ENCODE data around the gene FILIP1L.

FILIP1L gene

DNA sequence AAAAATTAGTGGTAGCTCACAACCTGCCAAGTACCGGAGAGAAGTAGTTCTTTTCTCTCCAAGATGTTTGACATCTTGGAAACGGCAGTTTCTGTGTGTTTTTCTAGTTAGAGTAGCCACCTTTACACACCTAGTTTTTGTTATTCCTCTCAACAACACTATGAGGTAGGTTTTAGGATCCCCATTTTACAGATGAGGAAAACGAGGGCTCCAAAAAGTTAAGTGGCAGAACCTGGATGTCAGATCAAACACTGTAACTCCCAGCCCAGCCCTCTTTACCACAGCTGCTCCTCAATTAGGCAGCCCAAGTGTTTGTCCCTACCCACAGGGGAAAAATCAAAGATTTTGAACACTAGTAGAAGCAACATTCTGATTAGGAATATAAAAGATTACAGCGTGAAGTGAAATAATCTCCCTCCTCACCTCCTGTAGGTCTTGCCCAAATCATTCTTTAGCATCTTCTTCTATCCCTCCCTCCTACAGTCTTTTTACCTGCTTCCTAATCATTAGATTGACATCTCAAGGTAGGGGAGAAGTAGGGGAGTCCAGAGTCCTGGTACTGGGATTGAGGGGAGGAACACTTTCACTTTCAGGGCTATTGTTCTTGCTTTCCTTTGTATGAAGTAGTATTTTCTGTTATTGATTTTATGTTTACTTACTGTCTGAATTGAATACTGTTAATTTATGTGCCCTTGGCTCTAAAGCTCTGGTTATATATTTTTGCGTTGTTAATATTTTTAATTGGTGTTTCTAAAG lies 154.0 kb downstream of the FILIP1L start:
- H3K4me1 Mint-ChIP-seq = peaks cover 11 to 19% of the 10 kb centered on the region in 2 donors
- DNase-seq (no peak), ATAC-seq (replicated peaks) (no peak)
- no peaks in the 10 kb centered on the region for H3K9me3 Mint-ChIP-seq
- H3K27ac Mint-ChIP-seq = no peak overlapping the region
- H3K27me3 Mint-ChIP-seq = no peaks in the 10 kb centered on the region
- peaks cover 7 to 8% of the 10 kb centered on the region in 2 donors for H3K36me3 Mint-ChIP-seq
- no peak overlapping the region for H3K4me3 Mint-ChIP-seq

DNA sequence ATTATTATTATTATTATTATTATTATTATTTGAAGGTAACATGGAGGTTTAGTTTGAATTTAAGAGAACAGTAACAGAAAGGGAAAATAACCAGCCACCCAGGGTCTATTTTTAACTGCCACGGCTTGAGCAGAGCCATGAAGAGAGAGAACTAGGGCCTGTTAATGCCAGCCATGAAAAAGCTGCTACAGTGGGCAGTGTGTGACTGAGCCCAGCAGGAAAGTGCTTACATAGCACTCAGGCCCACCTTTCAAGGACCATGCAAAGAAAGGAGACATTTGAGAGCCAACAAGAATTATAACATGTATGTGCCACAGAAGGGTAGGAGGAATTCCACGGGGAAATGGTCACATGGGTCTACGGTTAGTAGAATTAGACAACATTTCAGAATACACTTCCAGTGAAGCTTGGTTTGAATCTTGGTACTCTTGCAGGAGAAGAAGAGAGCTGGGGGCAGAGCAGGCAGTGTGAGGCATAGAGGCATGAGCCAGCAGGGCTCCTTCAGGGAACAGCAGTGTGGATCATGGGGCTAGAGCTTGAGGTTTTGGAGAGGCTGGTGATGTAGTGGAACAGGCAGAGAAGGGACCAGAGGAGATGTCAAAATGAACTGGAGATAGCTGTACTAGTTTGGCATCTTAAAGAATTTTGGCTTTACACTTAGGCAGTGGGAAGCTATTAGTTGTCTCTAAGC lies 155.9 kb downstream of the FILIP1L start:
- Mint-ChIP-seq H3K4me3 (no peak overlapping the region), H3K9me3 (no peaks in the 10 kb centered on the region), H3K4me1 (peaks cover 13 to 29% of the 10 kb centered on the region in 2 donors), H3K27ac (no peak overlapping the region), H3K27me3 (no peaks in the 10 kb centered on the region), H3K36me3 (peaks cover 7 to 10% of the 10 kb centered on the region in 2 donors)
- no peak for DNase-seq
- no peak for ATAC-seq (replicated peaks)

DNA sequence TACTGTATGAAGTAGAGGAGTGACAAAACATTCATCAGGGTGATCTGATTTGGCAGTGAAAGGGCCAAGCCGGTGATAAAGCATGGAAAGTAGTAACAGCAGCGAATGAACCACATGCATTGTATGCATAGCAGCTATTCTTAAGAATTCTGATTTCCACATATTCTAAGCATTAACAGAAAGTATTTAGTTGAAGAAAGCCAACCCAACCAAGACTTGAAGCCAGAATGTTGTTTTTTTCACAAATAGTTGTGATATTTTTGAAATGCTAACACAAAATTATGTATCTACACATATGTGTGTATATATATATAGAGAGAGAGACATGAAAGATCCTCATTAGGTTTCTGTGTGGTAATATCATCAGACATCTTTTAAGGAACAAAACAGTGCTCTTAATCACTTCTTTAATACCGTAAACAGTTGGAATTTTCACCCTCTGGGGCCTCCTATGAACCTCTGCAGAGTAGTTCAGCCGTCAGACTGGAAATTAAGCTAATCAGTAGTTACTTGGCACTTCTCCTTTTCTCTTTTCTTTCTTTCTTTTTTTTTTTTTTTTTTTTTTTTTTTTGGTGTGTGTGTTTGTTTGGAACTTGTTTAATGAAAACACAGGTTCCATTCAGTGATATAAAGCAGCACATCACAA lies 157.0 kb downstream of the FILIP1L start:
- Mint-ChIP-seq H3K9me3 (no peaks in the 10 kb centered on the region), H3K4me3 (no peak overlapping the region), H3K27me3 (no peaks in the 10 kb centered on the region), H3K36me3 (peaks cover 0 to 7% of the 10 kb centered on the region in 2 donors), H3K4me1 (peaks cover 11 to 29% of the 10 kb centered on the region in 2 donors), H3K27ac (no peak overlapping the region)
- DNase-seq = no peak
- no peak for ATAC-seq (replicated peaks)

DNA sequence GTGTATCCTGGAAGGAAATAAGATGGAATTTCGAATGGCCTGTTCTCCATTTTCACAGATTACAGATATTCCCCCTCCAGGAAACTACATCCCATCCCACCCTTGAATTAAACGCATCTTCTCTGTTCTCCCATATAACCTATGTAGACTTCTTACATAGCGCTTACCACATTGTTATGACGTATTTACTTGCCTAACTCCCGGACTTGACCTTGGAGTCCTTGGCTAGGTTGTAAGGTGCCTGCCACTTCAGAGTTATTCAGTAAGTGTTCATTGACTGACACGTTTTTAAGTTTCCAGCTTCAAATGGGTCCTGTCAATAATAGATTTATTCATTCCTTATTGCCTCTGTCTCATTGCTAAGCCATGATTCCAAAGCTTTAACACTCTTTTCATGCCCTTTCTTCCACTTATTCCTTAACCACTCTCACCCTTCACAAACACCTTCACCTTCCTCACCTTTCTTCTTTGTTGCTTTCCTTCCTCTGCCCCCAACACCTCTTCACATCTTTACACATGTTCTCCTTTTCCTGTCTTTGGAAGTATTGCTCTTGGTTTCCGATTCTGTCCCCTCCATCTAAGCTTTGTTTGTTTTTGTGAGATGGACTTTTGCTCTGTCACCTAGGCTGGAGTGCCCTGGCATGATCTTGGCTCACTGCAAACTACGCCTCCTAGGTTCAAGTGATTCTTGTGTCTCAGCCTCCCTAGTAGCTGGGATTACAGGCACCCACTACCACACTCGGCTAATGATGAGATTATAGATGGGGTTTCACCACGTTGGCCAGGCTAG lies 158.3 kb downstream of the FILIP1L start:
- Mint-ChIP-seq H3K9me3 (no peaks in the 10 kb centered on the region), H3K4me3 (no peak overlapping the region), H3K4me1 (peaks cover 8 to 27% of the 10 kb centered on the region in 2 donors), H3K36me3 (peaks cover 0 to 7% of the 10 kb centered on the region in 2 donors), H3K27ac (no peak overlapping the region), H3K27me3 (no peaks in the 10 kb centered on the region)
- no peak for DNase-seq
- ATAC-seq (replicated peaks) = no peak

DNA sequence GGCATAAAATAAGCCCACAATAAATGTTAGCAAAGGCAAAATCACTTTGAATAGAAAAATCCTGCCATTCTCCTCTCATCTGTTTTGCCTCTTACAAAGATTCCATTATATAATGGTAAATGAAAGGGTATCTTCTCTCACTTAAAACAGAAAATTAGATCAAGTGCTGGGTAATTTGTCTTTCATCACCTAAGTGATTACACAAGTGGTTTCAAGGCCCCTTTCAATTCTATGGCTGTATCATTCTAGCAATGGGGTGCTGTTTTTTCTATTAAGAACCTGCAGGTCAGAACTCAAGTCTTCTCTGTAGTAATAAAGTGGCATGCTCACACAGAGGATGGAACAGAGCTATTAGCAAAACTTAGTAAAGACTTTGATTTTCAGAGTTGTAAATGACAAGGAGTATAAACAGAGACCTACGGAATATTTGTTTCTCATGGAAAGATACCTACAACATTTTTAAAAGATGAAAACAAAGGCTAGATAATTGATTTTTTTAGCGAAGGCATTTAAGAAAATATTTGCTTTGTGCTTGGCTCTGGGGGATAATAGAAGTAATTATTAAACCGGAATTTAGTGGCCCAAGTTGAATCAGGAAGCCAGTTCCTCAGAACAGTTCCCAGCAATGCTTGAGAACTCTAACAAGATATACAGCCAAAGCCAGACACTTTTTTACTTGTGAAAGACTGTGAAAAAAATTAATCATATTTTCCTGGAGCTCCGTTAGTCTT lies 159.2 kb downstream of the FILIP1L start:
- ATAC-seq (replicated peaks) (no peak), DNase-seq (no peak)
- H3K4me1 Mint-ChIP-seq = peaks cover 12 to 36% of the 10 kb centered on the region in 2 donors
- H3K27ac Mint-ChIP-seq = no peak overlapping the region
- peaks cover 3 to 7% of the 10 kb centered on the region in 2 donors for H3K36me3 Mint-ChIP-seq
- H3K4me3 Mint-ChIP-seq = no peak overlapping the region
- no peaks in the 10 kb centered on the region for H3K27me3 Mint-ChIP-seq
- no peaks in the 10 kb centered on the region for H3K9me3 Mint-ChIP-seq

DNA sequence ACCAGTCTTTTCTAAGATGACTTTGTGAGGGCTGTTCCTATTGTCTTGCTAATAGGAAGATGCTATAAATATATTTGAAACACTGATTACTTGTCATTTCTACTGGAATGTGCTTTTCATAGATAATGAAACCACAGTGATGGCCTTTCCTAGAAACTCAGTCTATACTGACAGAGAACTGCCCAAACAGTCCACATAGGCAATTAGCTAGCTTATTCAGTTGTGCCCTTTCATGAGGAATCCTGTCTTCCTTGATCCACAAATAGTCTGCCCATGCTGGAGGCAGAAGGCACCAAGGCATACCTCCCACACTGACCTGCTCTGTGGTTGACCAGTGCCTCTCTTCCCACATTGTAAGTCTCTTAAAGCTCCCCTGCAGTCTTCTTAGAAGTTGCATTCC lies 160.7 kb downstream of the FILIP1L start:
- Mint-ChIP-seq H3K27ac (no peak overlapping the region), H3K4me1 (peaks cover 11 to 40% of the 10 kb centered on the region in 2 donors), H3K36me3 (peaks cover 3 to 7% of the 10 kb centered on the region in 2 donors), H3K9me3 (no peaks in the 10 kb centered on the region), H3K4me3 (no peak overlapping the region), H3K27me3 (no peaks in the 10 kb centered on the region)
- no peak for DNase-seq
- no peak for ATAC-seq (replicated peaks)

DNA sequence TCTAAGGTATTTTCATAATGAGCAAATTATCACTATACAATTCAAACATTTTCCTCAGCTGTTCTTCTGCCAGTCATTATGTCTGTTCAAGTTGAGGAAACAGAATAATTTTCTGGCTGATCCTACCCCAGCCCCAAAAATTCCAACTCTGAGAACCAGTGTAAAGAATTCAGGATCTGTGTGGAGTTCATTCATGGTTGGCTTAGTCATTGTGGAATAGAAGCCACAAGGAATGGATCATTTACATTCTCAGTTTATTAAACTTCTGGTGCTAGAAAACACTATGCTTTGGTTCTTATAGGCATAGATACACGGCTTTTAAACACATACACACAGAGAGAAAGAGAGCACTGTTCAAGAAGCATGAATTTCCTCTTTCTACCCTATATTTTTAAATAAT lies 162.0 kb downstream of the FILIP1L start:
- no peak overlapping the region for H3K4me3 Mint-ChIP-seq
- DNase-seq = no peak
- H3K27ac Mint-ChIP-seq = no peak overlapping the region
- H3K36me3 Mint-ChIP-seq = peaks cover 3 to 7% of the 10 kb centered on the region in 2 donors
- peaks cover 9 to 30% of the 10 kb centered on the region in 2 donors for H3K4me1 Mint-ChIP-seq
- H3K27me3 Mint-ChIP-seq = no peaks in the 10 kb centered on the region
- no peaks in the 10 kb centered on the region for H3K9me3 Mint-ChIP-seq
- no peak for ATAC-seq (replicated peaks)

DNA sequence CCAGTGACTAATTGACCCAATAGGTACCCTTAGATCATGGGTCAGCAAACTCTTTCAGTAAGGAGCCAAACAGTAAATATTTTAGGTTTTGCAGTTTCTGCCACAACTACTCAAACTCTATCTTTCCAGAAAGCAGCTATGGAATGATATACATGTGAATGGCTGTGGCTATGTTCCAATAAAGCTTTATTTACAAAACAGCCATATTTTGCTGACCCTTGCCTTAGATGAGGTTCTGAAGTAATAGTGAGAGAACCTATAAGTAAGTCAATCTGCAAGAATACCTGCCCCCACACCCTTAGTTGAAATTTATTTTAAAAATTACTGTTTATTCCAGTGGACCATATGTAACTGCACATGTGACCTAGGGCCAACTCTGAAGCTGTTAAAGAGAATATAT lies 162.6 kb downstream of the FILIP1L start:
- Mint-ChIP-seq H3K9me3 (no peaks in the 10 kb centered on the region), H3K36me3 (peaks cover 3 to 5% of the 10 kb centered on the region in 2 donors), H3K4me3 (no peak overlapping the region), H3K27ac (no peak overlapping the region), H3K4me1 (peaks cover 9 to 29% of the 10 kb centered on the region in 2 donors), H3K27me3 (no peaks in the 10 kb centered on the region)
- DNase-seq (no peak), ATAC-seq (replicated peaks) (no peak)

DNA sequence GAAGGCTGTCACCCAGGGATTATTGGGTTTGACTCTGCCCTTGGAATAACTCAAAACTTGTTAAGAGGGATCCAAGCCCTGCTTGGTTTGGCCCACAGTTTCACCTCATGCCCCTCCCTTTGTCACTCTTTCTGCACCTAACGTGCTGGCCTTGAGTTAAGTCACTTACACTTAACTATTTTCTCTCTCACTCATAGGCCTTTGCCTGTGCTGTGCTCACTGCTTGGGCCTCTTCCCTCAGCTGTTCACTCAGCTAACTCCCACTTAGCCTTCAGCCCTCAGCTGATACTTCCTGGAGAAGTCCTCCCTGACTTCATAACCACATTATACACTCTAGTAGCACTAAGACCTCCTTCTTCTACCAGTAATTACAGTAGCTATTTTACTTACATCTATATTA lies 163.4 kb downstream of the FILIP1L start:
- DNase-seq = no peak
- Mint-ChIP-seq H3K27me3 (no peaks in the 10 kb centered on the region), H3K4me3 (no peak overlapping the region), H3K36me3 (peaks cover 3% of the 10 kb centered on the region in 2 donors), H3K4me1 (peaks cover 9 to 29% of the 10 kb centered on the region in 2 donors), H3K9me3 (no peaks in the 10 kb centered on the region), H3K27ac (no peak overlapping the region)
- ATAC-seq (replicated peaks) = no peak

DNA sequence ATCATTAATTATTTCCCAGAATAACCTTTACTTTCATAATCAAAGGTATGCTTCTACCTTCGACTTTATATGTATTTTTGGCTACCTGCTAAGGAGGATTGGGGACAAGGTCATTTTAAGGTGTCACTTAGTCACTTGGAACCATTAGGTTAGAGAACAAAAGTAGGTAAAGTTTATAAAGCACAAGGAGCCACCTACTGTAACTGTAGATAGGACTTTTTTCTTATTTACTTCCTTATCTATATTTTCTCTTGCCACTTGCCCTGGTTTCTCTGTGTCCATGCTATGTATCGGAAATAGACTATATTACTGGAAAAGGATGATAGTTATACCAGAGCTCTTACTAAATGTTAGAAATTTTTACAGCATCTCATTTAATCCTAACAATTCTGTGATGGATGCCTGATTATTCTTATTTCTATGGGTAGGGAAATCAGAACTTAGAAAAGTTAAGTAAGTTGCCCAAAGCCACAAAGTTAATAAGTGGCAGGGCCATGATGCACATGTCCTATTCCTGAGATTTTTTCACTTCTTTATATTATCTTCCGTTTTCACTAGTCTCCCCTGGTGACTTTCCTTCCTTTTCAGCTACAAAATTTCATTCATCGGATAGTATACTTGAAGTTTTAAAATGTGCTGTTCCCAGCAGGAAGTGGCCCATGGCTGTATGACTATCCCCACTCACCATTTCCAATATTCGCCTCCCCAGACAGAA lies 164.2 kb downstream of the FILIP1L start:
- peak overlapping the region; percentile 65 for H3K27ac Mint-ChIP-seq

DNA sequence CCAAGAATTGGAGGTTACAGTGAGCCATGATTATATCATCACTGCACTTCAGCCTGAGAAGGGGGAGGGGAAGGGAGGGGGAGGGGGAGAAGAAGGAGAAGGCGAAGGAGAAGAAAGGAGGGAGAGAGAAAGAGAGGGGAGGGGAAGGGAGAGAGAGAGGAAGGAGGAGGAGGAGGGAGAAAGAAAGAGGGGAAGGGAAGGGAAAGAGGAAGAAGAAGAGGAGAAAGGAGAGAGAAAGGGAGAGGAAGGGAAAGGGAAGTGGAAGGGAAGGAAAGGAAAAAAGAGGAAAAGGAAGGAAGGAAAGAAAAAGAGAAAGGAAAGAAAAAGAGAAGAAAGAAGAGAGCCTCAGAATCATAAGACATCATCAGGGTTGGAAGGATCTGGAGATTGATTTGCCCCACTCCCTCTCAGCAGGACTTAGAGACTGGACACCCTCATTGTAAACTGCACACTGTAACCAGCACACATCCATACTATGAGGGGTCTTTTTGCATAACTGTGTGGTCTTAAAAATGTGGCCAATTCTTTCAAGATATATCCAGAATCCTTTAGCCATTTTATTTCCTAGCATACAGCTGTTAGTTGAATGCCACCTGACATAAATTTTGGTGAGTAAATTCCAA lies 165.7 kb downstream of the FILIP1L start:
- H3K27ac Mint-ChIP-seq = no peak overlapping the region
- H3K9me3 Mint-ChIP-seq = no peaks in the 10 kb centered on the region

More for the DNA sequence above, 164.2 kb downstream of the FILIP1L start:
- ATAC-seq (replicated peaks) = peak in 1 of 2 donors; percentile 25
- DNase-seq = no peak
- H3K4me3 Mint-ChIP-seq = no peak overlapping the region
- H3K36me3 Mint-ChIP-seq = peaks cover 3% of the 10 kb centered on the region in 2 donors
- peaks cover 9 to 33% of the 10 kb centered on the region in 2 donors for H3K4me1 Mint-ChIP-seq
- no peaks in the 10 kb centered on the region for H3K9me3 Mint-ChIP-seq
- no peaks in the 10 kb centered on the region for H3K27me3 Mint-ChIP-seq

DNA sequence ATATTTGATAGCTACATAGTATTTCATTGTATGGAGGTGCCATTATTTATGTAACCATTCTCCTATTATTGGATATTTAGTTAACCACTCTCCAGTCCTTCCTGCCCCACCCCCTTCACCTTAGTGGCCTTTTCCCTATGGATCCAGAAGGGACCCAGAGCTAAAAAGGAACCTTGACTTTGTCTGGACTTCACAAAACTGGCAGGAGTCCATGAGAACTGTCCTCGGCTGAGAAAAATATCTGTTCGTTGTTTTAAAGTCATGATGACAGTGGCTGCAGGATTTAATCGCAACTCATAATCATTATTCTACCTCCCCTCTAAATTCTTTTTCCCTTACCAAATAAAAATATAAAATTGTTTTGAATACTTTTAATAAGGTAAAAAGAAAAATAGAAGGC lies 166.9 kb downstream of the FILIP1L start:
- Mint-ChIP-seq H3K4me1 (peaks cover 11 to 28% of the 10 kb centered on the region in 2 donors), H3K27me3 (no peaks in the 10 kb centered on the region), H3K9me3 (no peaks in the 10 kb centered on the region), H3K4me3 (no peak overlapping the region), H3K36me3 (peaks cover 0 to 7% of the 10 kb centered on the region in 2 donors), H3K27ac (no peak overlapping the region)
- DNase-seq (no peak), ATAC-seq (replicated peaks) (no peak)

More for the DNA sequence above, 165.7 kb downstream of the FILIP1L start:
- H3K27me3 Mint-ChIP-seq = no peaks in the 10 kb centered on the region
- peaks cover 11 to 29% of the 10 kb centered on the region in 2 donors for H3K4me1 Mint-ChIP-seq
- no peak overlapping the region for H3K4me3 Mint-ChIP-seq
- peaks cover 0 to 3% of the 10 kb centered on the region in 2 donors for H3K36me3 Mint-ChIP-seq
- DNase-seq (no peak), ATAC-seq (replicated peaks) (no peak)

Data from stimulated activated naive B cell treated with anti-CD40 and anti-IgM and Interleukin-4, amounts not matched to agents 10 μg/mL and 1 μg/mL and 100 μg/mL, for 72 hours (primary cell).